GM19468 (cell line): ENCODE measurements around the gene MID1.

Experiments used
- ATAC-seq: cut with Tn5 transposase; IDR thresholded peaks from one replicate; pipeline ENCODE4 v1.9.1; 2021; ENCODE audit warnings: mild to moderate bottlenecking, moderate library complexity, moderate number of reproducible peaks; ENCODE audit not compliant: unreplicated experiment; ENCODE audit errors: extremely low read depth

MID1 gene

DNA sequence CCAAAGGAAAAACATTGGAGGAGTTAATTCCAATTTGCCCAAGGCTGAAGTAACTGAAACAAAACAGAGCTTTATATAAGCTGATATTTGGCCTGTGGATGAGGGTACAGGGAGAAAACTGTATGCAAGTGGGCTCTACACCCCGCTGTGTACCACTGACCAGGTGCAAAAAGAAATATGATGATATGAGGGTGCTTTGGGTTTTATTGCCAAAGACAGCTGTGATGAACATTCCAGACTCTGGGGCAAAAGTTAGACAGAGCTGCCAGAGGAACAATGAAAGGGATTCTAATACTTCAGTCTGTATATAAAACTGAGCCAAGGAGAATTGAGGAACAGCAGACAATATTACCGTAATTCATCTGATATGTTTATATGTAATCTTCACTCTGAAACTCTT is 117.4 kb downstream of the MID1 start:
- ATAC-seq, result no peak

DNA sequence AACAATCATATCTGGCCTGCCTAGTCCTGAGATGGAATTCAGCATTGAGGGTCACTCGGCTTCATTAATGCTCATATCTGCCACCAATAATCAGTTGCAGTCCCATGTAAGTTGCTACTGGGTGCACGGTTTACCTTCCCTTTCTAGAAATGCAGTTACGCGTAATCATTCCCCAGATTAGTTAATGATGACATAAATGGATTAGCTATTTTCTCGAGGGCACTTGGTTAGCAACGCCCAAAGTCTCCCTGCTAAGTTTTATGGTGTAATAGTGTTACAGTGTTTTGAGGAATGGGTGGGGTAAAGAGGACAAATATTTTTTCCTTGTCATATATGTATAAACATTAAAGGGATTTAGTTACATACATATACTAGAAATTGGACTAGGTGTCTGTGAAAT is 118.8 kb downstream of the MID1 start:
- ATAC-seq, result no peak

DNA sequence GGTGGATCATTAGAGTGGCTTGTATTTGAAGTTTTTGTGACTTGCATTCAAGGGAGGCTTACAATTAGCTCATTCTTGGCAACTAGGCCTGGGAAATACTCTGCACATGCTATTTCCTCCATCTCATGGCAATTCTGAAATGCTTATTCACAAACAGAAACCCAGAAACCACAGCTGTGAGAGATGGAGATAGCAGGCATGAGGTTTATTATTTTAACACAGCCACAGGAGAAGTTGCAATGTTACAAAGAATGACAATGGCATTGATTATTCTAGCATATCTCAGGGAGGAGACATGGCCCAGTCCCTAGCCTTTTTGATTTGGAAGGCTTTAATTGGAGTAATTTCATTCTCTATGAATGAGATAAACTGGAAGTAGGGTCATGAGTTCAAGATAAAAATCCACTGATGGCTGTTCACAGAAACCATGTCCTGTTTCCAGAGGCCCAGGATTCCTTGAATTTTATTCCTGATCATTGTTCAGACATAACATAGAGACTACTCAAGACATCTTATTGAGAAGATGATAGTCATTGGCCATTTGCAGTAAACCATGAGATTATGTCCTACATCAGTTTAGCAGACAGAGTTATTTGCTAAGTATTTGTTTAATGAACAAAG is 123.9 kb downstream of the MID1 start:
- ATAC-seq, result no peak

DNA sequence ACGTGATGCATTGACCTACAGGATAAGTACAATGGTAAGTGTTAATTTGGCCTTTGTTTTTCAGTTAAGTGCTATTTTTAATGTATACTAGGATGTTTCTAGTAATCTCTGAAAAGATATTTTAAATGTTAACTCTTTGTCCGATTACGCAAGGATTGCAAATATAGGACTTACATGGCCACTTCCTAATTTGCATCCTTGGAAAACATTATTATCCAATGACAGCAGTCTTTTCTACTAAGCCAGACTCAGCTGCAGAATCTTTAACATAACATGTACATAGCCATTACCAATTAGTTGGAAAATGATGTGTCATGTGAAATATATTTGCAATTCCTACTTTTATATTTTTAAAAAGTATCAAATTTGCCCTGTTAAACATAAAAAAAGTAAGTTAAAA is 124.7 kb downstream of the MID1 start:
- ATAC-seq, result no peak

DNA sequence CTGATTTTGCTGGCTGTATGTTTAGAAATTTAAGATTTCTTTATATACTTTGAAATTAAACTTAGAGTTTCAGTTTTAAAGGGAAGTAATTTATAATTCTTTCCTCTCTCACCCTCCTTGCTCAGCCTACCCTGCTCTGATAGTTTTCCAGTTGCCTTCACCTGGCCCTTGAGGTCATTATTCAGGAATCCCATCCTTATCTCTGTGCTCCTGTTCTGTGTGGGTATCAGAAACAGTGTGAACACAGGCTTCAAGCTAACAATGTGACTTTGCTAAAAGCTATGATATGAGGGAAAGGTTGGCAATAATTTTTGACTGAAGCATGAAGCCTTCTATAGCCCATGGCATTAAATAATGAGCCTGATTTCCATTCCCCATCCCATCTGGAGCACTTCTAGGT is 128.1 kb downstream of the MID1 start:
- no peak for ATAC-seq

DNA sequence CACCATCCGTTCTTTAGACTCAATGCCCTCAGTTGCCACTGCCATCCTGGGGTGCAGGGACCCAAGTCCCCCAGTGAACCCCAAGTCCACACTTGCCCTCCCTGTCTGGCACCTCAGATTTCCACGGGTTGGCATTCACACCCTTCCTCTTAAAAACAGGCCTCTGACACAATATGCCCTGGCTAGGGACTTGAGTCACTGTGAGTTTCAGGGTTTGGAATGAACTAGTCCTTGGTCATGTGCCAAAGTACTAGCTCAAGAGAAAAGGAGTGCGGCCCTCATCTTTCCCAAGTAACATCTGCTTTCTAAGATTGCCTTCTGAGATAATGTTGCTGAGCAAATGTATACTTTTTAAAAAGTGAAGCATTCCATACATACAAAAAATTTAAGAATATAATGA is 134.0 kb downstream of the MID1 start:
- no peak for ATAC-seq

DNA sequence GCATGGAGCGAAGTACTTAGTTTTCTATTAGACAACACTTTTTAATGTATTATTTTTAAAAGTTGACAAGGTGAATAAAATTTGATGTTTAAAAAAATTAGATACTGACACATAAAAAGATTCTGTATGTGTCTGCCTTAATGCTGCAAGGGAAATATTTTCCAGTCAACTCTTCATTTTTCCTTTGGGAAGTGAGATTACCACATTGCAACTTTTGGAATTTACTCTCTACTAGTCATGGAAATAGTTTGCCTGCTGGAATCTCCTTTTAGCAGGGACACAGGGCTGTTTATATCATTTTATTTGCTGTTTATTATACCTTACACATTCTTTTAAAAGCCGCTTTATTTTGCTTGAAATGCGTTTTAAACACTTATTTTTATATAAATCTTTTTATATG is 135.1 kb downstream of the MID1 start:
- no peak for ATAC-seq

DNA sequence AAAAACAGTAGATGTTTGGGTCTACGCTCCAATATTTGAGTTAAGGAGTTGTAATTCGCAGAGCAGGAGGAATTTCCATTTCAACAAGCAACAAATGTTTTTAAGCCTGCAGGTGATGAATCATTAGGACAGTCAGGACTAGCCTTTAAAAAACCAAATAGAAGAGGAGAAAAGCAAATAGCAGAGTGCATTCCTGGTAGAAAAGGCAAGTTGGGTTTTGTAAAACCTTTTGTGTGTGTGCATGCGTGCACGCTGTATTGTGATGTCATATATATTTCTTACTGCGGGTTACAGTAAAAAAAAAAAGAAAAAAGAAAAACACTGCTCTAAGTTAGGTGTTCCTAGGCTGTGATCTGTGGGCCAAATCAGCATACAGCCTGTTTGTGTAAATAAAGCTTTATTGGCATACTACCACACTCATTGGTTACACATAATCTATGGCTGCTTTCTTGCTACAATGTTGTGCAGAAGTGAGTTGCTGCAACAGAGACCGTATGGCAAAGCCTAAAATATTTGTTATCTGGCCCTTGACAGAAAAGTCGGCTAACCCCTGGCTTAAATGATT is 135.6 kb downstream of the MID1 start:
- no peak for ATAC-seq

DNA sequence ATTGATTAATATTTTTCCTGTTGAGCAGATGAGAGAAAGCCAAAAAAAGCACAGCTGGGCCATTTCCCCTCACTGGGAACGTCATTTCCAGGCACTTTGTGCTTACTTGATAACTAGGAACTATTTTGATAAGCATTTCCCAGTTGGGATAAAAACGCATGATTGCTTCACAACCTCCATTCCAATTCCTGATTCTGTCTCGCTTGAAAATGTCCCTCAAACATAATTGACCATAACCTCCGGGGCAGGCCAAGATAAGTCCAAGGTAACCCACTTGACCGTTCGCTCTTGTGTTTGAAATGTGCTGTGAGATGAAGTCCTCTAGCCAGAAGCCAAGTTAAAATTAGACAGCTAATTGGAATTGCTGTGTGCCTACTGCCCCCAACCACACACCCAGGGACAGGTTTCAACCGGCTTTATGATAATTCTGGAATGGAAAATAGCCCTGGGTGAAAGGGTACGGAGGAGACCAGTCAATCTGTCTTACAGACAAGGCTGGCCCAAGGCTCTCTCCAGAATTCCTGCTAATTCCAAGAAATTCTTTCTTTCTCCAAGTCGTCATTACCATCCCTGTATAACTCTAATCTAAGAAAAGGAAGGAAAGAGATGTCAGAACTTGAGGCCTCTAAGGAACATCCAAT is 137.1 kb downstream of the MID1 start:
- no peak for ATAC-seq

DNA sequence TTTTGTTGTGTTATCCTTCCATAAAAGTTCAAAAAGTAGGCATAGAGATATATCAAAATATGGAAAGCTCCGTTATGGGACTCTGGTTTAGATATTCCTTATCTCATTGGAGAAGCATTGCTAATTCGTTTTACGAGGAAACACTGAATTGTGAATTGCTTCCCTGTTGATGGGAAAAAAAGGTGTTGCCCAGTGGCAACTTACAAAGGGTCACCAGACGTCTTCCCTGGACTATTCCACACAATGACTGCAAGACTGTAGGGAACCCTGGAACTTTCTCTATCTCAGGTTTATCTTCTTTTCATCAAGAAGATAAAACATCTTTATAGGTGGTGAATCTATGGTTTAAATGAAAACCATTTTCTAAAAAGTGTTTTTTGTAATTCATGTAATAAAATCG is 137.7 kb downstream of the MID1 start:
- no peak for ATAC-seq

DNA sequence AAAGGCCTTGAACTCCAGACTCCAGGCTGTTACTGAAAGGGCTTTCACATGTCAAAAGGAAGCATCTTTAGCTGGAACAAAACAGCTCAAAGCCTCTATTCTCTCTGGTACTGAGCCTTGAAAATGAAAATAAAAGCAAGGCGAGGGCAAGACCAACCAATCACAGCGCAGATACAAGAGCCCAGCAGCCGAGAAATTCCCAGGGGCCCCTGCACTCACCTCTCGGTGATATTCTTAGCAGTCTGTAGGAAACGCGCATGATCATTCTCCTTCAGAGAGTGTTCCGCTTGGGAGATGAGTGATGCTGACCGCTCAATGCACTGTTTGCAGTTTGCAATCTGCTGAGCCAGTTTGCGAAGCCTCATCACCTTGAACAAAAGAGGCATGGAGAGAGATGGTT is 138.1 kb downstream of the MID1 start:
- no peak for ATAC-seq

DNA sequence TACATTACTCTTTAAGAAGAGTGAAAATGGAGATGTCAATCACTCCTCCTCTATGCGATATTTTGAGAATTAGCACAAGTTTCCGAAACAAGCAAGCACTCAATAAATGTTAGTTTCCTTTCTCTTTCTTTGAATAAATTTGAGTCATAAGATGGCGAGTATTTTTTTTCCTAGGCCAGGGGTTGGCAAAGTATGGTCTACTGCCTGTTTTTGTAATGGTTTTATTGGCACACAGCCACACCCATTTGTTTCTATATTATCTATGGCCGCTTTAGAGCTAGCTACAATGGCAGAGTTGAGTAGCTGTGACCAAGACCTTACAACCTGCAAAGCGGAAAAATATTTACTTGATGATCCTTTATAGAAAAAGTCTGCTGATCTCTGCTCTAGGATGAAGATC is 139.5 kb downstream of the MID1 start:
- no peak for ATAC-seq

DNA sequence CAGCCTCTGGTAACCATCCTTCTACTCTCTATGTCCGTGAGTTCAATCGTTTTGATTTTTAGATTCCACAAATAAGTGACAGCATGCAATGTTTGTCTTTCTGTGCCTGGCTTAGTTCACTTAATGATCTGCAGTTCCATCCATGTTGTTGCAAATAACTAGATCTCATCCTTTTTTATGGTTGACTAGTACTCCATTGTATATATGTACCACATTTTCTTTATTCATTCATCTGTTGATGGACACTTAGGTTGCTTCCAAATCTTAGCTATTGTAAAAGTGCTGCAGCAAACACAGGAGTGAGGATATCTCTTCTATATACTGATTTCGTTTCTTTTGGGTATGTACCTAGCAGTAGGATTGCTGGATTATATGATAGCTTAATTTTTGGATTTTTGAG is 140.9 kb downstream of the MID1 start:
- ATAC-seq, result no peak

DNA sequence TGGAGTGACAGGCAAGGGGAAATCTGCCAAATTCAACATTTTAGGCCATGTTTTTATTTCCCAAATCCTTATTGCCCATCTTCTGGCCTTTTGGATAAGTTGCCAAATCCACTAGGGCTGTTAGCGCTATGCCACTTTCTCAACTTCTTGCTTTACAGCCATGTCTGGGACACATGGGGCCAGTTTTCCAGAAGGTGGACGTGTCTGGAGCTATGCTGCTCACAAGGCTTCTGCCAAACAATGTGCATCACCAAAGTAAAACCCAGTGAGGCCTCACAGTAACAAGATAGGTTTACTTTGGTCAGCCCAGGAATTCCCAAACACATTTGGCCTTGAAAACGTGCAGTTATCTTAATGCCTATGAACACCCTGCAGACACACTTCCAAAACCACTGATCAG is 142.9 kb downstream of the MID1 start:
- ATAC-seq, result no peak

DNA sequence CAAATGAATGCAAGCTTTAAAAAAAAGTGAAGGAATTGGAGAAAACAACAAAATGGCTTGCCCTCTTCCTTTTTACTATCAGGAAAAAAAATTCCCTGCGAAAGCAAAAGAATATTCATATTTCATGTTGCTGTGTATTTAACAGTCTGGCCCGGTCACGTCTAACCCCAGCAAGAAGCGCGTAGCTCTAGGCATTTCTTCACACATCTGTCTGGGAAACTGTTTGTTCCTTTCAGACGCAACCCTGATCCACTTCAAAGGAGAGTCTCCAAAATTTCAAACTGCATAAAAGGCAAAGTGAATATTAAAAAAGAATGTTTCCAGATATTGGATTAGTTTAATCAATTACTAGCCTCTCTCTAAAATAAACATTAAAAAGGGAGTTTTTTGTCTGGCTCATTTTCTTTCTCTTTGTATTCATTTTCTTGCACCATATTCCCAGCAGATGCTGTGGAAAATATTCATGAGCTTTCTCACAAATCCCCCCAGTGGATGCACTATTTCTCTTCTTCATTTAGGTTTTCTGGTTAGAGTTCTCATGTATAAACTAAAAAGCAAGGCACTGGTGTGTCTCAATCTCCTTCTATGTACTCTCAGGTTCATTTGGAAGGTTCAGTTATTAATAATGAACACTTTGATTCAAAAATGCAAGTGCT is 145.3 kb downstream of the MID1 start:
- no peak for ATAC-seq

DNA sequence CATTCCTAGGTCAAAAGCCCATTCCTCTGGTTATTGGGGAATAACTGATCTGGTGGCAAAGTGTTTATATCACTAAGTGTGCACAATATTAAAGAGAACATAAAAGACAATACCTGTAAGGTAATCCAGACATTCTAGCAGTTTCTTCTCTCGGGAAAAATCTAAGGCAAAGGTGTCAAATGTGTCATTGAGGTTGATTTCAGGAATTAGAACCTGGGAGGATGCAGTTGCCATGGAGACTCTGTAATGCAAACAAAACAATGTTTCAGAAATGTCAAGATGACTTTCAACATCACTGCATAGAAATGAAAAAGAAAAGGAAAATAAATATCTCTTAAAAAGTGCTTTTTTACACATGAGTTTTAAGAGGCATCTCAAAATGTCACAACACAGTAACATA is 145.9 kb downstream of the MID1 start:
- ATAC-seq, result no peak

DNA sequence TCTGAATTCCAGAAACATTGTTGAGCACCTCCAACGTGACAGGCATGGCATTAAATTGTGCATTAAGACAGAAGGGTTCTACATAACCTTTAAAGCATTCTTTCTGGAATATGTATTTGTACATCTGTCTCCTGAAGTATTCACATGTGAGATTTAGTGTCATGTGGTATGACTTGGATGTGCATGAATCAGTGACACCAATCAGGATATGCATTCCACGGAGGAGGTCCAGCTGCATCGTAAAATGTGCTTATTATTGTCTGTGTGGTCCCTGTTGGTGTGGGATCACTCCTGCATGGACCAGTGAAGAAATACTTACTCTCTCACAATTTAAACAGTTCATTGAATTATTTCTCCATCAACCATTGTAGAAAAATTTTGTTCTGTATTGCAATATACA is 149.0 kb downstream of the MID1 start:
- no peak for ATAC-seq

DNA sequence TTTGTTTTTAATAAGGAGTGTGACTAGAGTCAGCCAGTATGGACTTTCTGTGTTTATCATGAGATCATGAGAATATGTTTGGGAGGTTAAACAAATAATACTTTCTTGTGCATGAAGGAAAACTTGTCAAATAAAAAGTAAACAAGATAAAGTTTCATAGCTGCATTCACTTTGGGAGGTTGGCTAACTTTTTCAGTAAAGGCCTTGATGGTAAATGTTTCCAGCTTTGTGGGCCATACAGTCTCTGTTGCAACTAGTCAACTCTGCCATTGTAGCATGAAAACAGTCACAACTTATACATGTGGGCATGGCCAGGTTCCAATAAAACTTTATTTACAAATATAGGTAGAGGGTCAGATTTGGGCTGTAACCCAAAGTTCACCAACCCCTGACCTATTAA is 150.4 kb downstream of the MID1 start:
- no peak for ATAC-seq

DNA sequence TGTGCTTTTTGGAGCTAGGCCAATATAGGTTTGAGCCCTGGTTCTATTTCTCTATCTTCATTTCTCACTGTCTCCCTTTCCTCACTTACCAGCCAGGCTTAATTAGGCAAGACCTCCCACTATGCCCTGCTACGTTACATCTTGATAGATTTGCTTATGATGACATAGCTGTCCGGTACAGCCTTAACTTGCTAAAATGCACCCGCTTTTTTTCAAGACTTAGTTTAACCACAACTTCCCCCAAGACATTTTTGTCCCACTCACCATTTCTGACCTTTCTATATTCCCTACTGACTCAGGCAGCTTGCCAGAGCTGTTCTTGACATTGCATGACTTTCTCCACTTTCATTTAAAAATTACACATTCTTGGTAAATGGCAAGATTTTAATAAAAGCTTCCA is 152.6 kb downstream of the MID1 start:
- ATAC-seq, result no peak

DNA sequence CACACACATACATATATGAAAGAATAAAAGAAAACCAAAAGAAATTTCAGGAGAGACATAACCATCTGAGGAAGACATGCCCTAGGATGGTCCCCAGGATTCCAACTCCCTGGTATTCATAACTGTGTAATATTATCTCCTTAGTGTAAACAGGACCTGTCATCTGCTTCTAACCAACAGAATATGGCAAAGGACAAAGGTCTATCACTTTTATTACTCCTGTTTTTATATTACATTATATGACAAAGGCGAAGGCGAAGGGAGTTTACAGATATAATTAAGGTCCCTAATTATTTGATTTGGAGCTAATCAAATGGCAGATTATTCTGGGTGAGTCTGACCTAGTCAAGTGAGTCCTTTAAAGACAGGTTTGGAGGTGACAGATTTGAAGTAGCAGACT is 155.1 kb downstream of the MID1 start:
- no peak for ATAC-seq

DNA sequence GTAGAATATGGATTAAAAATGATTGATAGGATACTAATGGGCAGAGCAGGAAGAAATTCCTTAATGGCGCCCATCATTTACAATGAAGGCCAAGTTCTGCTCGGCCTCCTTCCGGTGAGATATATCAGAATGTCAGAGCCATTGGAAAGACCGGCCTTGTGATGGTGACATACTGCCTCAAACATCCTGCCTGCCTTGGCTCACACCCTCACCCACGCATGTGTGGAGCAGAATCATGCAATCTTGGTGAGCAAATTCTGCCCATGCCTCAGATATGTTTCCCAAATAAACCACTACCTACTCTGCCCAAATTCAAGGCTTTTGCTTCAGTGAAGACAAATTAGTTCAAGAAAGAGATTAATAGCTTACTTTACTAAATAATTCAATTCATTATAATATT is 163.3 kb downstream of the MID1 start:
- no peak for ATAC-seq

DNA sequence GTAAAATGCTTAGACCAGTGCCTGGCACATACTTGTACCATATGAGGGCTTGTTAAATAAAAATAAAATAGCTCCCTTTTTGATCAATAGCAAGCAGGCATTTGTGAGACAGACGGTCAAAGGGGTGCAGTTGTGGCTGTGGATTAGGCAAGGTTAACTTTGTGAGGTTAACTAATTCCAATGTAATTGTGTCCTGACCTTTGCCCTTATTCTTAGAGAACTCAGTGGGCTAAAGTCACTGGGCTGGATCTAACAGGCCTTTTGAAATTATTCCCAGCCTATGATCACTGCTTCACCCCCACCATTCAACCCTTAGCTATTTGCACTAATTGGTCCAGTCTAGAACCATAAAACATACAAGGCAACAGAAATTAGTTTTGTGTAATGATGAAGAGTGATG is 166.4 kb downstream of the MID1 start:
- no peak for ATAC-seq
